IMR-90 (cell line): ENCODE data around the gene MLLT3. TPM values are rescaled to one million over a fixed set of nuclear protein-coding genes. Genes with fewer than 3 reads are reported as not detected.

ENCODE experiments used
- ATAC-seq: fragments of 200-7000 bp; cut with Tn5 transposase; 2 replicates; pipeline ENCODE4 v1.9.1; 2020; ENCODE audit warnings: low read depth, mild to moderate bottlenecking, moderate library complexity
- BruUV-seq: library from RNA; stranded (reverse); fragments of 400-500 nt; replicated peaks from 2 replicates; lab custom pipeline; 2021; lab: Mats Ljungman, UMichigan
- CTCF ChIA-PET: fragments of 300-600 bp; formaldehyde crosslinking; extraction: SDS; loops from one replicate; lab custom pipeline; 2021; ENCODE audit warnings: antibody characterized with exemption; lab: Yijun Ruan, JAX
- POLR2A ChIA-PET: fragments of 300-600 bp; sonication (Branson Sonifier 250); formaldehyde crosslinking; loops from one replicate; lab custom pipeline; 2022; ENCODE audit warnings: antibody characterized with exemption; ENCODE audit not compliant: unreplicated experiment; lab: Charles Lee
- DNase-seq: peaks from one replicate; pipeline ENCODE4 v3.0.0; 2013
- H2AFZ ChIP-seq: replicated peaks from 2 replicates; pipeline ENCODE3; 2013; ENCODE audit warnings: low read length, mild to moderate bottlenecking; ENCODE audit not compliant: poor library complexity
- H2AK5ac ChIP-seq: 2 replicates; pipeline ENCODE4 v1.6.1; 2013; ENCODE audit warnings: low read depth, low read length, inconsistent platforms
- H2AK9ac ChIP-seq: replicated peaks from 2 replicates; pipeline ENCODE3; 2013; ENCODE audit warnings: mild to moderate bottlenecking, low read depth, low read length, moderate library complexity; ENCODE audit not compliant: poor library complexity
- H2BK120ac ChIP-seq: 2 replicates; pipeline ENCODE4 v1.6.1; 2013; ENCODE audit warnings: low read depth, low read length, inconsistent platforms
- H2BK15ac ChIP-seq: 3 replicates; pipeline ENCODE4 v1.6.1; 2013; ENCODE audit warnings: low read depth, low read length, inconsistent platforms
- H2BK20ac ChIP-seq: 2 replicates; pipeline ENCODE4 v1.6.1; 2013; ENCODE audit warnings: low read depth, mild to moderate bottlenecking, inconsistent platforms, low read length, moderate library complexity
- H2BK5ac ChIP-seq: 2 replicates; pipeline ENCODE4 v1.6.1; 2013; ENCODE audit warnings: mild to moderate bottlenecking, low read depth, low read length, inconsistent platforms; ENCODE audit not compliant: poor library complexity, severe bottlenecking
- H3K14ac ChIP-seq: replicated peaks from 2 replicates; pipeline ENCODE4 v1.6.1; 2013; ENCODE audit warnings: low read depth, low read length, inconsistent platforms
- H3K18ac ChIP-seq: 2 replicates; pipeline ENCODE4 v1.6.1; 2013; ENCODE audit warnings: low read depth, low read length, control low read depth
- H3K23ac ChIP-seq: 2 replicates; pipeline ENCODE4 v1.6.1; 2013; ENCODE audit warnings: low read depth, low read length, inconsistent platforms
- H3K27ac ChIP-seq: 2 replicates; pipeline ENCODE4 v1.5.1; 2013; ENCODE audit warnings: mild to moderate bottlenecking, control low read depth, low read length; ENCODE audit not compliant: insufficient read depth
- H3K27me3 ChIP-seq: 2 replicates; pipeline ENCODE4 v1.6.1; 2013; ENCODE audit warnings: low read length; ENCODE audit not compliant: control insufficient read depth, insufficient read depth
- H3K36me3 ChIP-seq: 2 replicates; pipeline ENCODE4 v1.6.1; 2013; ENCODE audit warnings: low read length, mixed read lengths; ENCODE audit not compliant: control insufficient read depth, insufficient read depth
- H3K4ac ChIP-seq: 2 replicates; pipeline ENCODE4 v1.6.1; 2013; ENCODE audit warnings: low read depth, low read length, inconsistent platforms
- H3K4me1 ChIP-seq: 2 replicates; pipeline ENCODE4 v1.6.1; 2013; ENCODE audit warnings: low read length, mixed read lengths; ENCODE audit not compliant: control insufficient read depth, insufficient read depth
- H3K4me2 ChIP-seq: 2 replicates; pipeline ENCODE4 v1.6.1; 2013; ENCODE audit warnings: low read depth, mild to moderate bottlenecking, control low read depth, low read length, moderate library complexity
- H3K4me3 ChIP-seq: 2 replicates; pipeline ENCODE4 v1.5.1; 2013; ENCODE audit warnings: low read depth, mild to moderate bottlenecking, control low read depth, low read length, moderate library complexity; ENCODE audit not compliant: insufficient read depth
- H3K56ac ChIP-seq: 2 replicates; pipeline ENCODE4 v1.6.1; 2013; ENCODE audit warnings: low read length, inconsistent platforms; ENCODE audit not compliant: insufficient read depth; ENCODE audit errors: extremely low read depth
- H3K79me1 ChIP-seq, 2 experiments: 2 replicates each; pipeline ENCODE4 v1.6.1; 2013; ENCODE audit warnings: low read length in 2 of 2, inconsistent platforms in 1 of 2, low read depth in 1 of 2
- H3K9ac ChIP-seq: 2 replicates; pipeline ENCODE4 v1.6.1; 2013; ENCODE audit warnings: low read depth, low read length, control low read depth
- H3K9me1 ChIP-seq: 2 replicates; pipeline ENCODE4 v1.6.1; 2013; ENCODE audit warnings: low read length, inconsistent platforms; ENCODE audit not compliant: insufficient read depth
- H3K9me3 ChIP-seq: 2 replicates; pipeline ENCODE4 v1.6.1; 2013; ENCODE audit warnings: low read length; ENCODE audit not compliant: control insufficient read depth, insufficient read depth
- H4K20me1 ChIP-seq: 2 replicates; pipeline ENCODE4 v1.6.1; 2013; ENCODE audit warnings: low read length, inconsistent platforms; ENCODE audit not compliant: insufficient read depth
- H4K5ac ChIP-seq: 2 replicates; pipeline ENCODE4 v1.6.1; 2013; ENCODE audit warnings: mild to moderate bottlenecking, low read depth, low read length, control low read depth
- H4K8ac ChIP-seq, 2 experiments: 2 replicates each; pipeline ENCODE4 v1.6.1; 2013; ENCODE audit warnings: low read depth in 2 of 2, low read length in 2 of 2, control low read depth in 1 of 2, inconsistent platforms in 1 of 2
- H4K91ac ChIP-seq: 2 replicates; pipeline ENCODE4 v1.6.1; 2013; ENCODE audit warnings: low read depth, low read length, inconsistent platforms; ENCODE audit not compliant: insufficient read depth
- BHLHE40 ChIP-seq: fragments of 150-350 bp; IDR thresholded peaks from 2 replicates; pipeline ENCODE4 v1.6.1; 2016; ENCODE audit warnings: mild to moderate bottlenecking, low read depth, low read length
- CEBPB ChIP-seq: IDR thresholded peaks from 2 replicates; pipeline ENCODE4 v1.6.1; 2012; ENCODE audit warnings: low read depth, low read length, improper control_type of control experiment
- CHD1 ChIP-seq: IDR thresholded peaks from 2 replicates; pipeline ENCODE4 v1.6.1; 2012; ENCODE audit warnings: low read depth, low read length, improper control_type of control experiment
- ELK1 ChIP-seq: fragments of 150-350 bp; IDR thresholded peaks from 2 replicates; pipeline ENCODE4 v1.6.1; 2016; ENCODE audit warnings: low read depth, mild to moderate bottlenecking, low read length, moderate library complexity, borderline replicate concordance
- FOS ChIP-seq: fragments of 150-350 bp; IDR thresholded peaks from 2 replicates; pipeline ENCODE4 v1.6.1; 2016; ENCODE audit warnings: low read depth, low read length
- MAFK ChIP-seq: IDR thresholded peaks from 2 replicates; pipeline ENCODE4 v1.6.1; 2012; ENCODE audit warnings: low read depth, low read length, improper control_type of control experiment
- MAZ ChIP-seq: IDR thresholded peaks from 2 replicates; pipeline ENCODE4 v1.6.1; 2012; ENCODE audit warnings: low read depth, mild to moderate bottlenecking, low read length, improper control_type of control experiment, moderate library complexity, borderline replicate concordance
- MXI1 ChIP-seq: IDR thresholded peaks from 2 replicates; pipeline ENCODE4 v1.6.1; 2012; ENCODE audit warnings: low read depth, mild to moderate bottlenecking, low read length, moderate library complexity, borderline replicate concordance
- NFE2L2 ChIP-seq: fragments of 150-350 bp; IDR thresholded peaks from 2 replicates; pipeline ENCODE4 v1.6.1; 2016; ENCODE audit warnings: low read depth, mild to moderate bottlenecking, low read length
- POLR2A ChIP-seq: IDR thresholded peaks from 2 replicates; pipeline ENCODE4 v1.6.1; 2012; ENCODE audit warnings: mild to moderate bottlenecking, low read depth, low read length
- RAD21 ChIP-seq: IDR thresholded peaks from 2 replicates; pipeline ENCODE4 v1.6.1; 2012; ENCODE audit warnings: low read length, improper control_type of control experiment
- RCOR1 ChIP-seq: IDR thresholded peaks from 2 replicates; pipeline ENCODE4 v1.6.1; 2012; ENCODE audit warnings: mild to moderate bottlenecking, low read length, improper control_type of control experiment; ENCODE audit not compliant: insufficient replicate concordance
- RFX5 ChIP-seq: IDR thresholded peaks from 2 replicates; pipeline ENCODE4 v1.8.0; 2012; ENCODE audit warnings: low read depth, mild to moderate bottlenecking, low read length, moderate library complexity
- SMC3 ChIP-seq: fragments of 150-350 bp; IDR thresholded peaks from 2 replicates; pipeline ENCODE4 v1.6.1; 2016; ENCODE audit warnings: low read depth, mild to moderate bottlenecking, antibody characterized with exemption, low read length, moderate library complexity
- USF2 ChIP-seq: fragments of 150-350 bp; IDR thresholded peaks from 2 replicates; pipeline ENCODE4 v1.6.1; 2017; ENCODE audit warnings: mild to moderate bottlenecking, antibody characterized with exemption, low read length, low read depth
- WGBS, 2 experiments: methylation state at CpG; one replicate each; pipeline versions ENCODE4 v1.1.5 to v1.1.7; 2013; ENCODE audit warnings: missing lambda C conversion rate in 2 of 2; ENCODE audit not compliant: insufficient read length in 1 of 2; ENCODE audit errors: extremely low coverage in 2 of 2; 5-methylcytosine and 5-hydroxymethylcytosine counted together
- dilution Hi-C: fragments of 300-500 bp; cut with HindIII; formaldehyde crosslinking; loops from one replicate; pipeline ENCODE4 v1.14.3; 2018; ENCODE audit warnings: low sequenced_read_pairs; ENCODE audit not compliant: unreplicated experiment
- in situ Hi-C: fragments of 300-500 bp; cut with MboI; formaldehyde crosslinking; loops from 3 replicates; pipeline ENCODE4 v1.14.3; 2019; ENCODE audit warnings: low sequenced_read_pairs, inconsistent platforms, mixed read lengths
- intact Hi-C: fragments of 100-400 bp; cut with micrococcal nuclease; formaldehyde crosslinking; loops from 2 replicates; pipeline ENCODE4 v1.10.0; 2022
- polyA plus RNA-seq, 3 experiments: library from polyadenylated mRNA; depleted of rRNA; stranded (reverse); fragments of >200 nt; gene quantifications; 2 replicates each; pipeline ENCODE4 v1.2.3, GENCODE V29; 2012; ENCODE audit warnings: low replicate concordance in 1 of 3
- total RNA-seq: library from RNA; depleted of rRNA; stranded (reverse); fragments of >200 nt; gene quantifications from 2 replicates; pipeline ENCODE4 v1.2.3, GENCODE V29; 2012
- TF ChIP-seq, protein P1 (sequence below): conservative IDR thresholded peaks from 2 replicates; pipeline ENCODE4 v1.5.1; 2012; ENCODE audit warnings: mild to moderate bottlenecking, low read depth, low read length, improper control_type of control experiment

The MLLT3 gene
- total and polyA plus RNA-seq, 2 of the 4 experiments (the other 2 are of a cell fraction) = 10.4 to 21.1 TPM

DNA sequence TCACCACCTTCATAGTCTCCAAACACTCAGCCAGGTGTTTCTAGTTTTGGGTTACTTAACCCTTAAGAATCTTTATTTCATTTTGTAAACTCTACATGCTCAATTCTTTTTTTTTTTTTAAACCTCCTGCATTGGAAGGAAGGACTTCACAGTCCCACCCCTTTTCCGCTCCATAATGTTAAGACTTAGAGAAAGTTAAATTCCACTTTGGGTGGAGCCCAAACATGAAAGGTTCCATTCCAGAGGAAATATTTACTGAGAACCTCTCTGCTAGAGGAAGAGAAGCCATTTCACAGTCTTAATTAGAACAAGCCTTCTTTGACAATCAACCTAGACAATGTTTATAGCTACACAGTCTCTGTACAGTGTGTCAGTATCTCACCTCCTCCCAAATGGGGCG, 312.3 kb downstream of the MLLT3 start:
- no peak overlapping the region for H2BK15ac ChIP-seq
- no peak overlapping the region for H4K8ac ChIP-seq
- H3K4me1 ChIP-seq = peaks cover 5% of the 10 kb centered on the region
- H2AK5ac ChIP-seq = no peak overlapping the region
- WGBS, 2 experiments = no CpG with 5 or more reads among the region's 2 CpGs
- TF ChIP-seq USF2 (no peak), POLR2A (no peak), SMC3 (no peak), MAFK (no peak), MXI1 (no peak), CEBPB (no peak), RCOR1 (no peak), BHLHE40 (no peak), CHD1 (no peak), FOS (no peak), RFX5 (no peak), NFE2L2 (no peak), RAD21 (no peak), MAZ (no peak), ELK1 (no peak)
- TF ChIP-seq, protein P1, sequence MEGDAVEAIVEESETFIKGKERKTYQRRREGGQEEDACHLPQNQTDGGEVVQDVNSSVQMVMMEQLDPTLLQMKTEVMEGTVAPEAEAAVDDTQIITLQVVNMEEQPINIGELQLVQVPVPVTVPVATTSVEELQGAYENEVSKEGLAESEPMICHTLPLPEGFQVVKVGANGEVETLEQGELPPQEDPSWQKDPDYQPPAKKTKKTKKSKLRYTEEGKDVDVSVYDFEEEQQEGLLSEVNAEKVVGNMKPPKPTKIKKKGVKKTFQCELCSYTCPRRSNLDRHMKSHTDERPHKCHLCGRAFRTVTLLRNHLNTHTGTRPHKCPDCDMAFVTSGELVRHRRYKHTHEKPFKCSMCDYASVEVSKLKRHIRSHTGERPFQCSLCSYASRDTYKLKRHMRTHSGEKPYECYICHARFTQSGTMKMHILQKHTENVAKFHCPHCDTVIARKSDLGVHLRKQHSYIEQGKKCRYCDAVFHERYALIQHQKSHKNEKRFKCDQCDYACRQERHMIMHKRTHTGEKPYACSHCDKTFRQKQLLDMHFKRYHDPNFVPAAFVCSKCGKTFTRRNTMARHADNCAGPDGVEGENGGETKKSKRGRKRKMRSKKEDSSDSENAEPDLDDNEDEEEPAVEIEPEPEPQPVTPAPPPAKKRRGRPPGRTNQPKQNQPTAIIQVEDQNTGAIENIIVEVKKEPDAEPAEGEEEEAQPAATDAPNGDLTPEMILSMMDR = no peak
- no peak overlapping the region for H3K23ac ChIP-seq
- ChIA-PET POLR2A (no interaction called here), CTCF (no interaction called here)
- H4K20me1 ChIP-seq = no peaks in the 10 kb centered on the region
- H3K56ac ChIP-seq = no peak overlapping the region
- no peak overlapping the region for H2BK5ac ChIP-seq
- no peak overlapping the region for H3K4ac ChIP-seq
- H3K9ac ChIP-seq = no peak overlapping the region
- no peak overlapping the region for H2BK120ac ChIP-seq
- H4K5ac ChIP-seq = no peak overlapping the region
- H3K4me3 ChIP-seq = no peak overlapping the region
- no peak overlapping the region for H3K4me2 ChIP-seq
- H3K36me3 ChIP-seq = no peaks in the 10 kb centered on the region
- no peaks in the 10 kb centered on the region for H3K27me3 ChIP-seq
- dilution Hi-C loops (no loop called here), in situ Hi-C loops (no loop called here), intact Hi-C loops (no loop called here)
- ATAC-seq = no peak
- no peak overlapping the region for H3K27ac ChIP-seq
- H3K9me1 ChIP-seq = no peaks in the 10 kb centered on the region; the same call in 1 of the 2 replicates
- H2BK20ac ChIP-seq = no peak overlapping the region
- no TSS peak for BruUV-seq
- no peak overlapping the region for H2AK9ac ChIP-seq
- no peaks in the 10 kb centered on the region for H3K9me3 ChIP-seq
- no peaks in the 10 kb centered on the region for H3K79me1 ChIP-seq
- peak overlapping the region; percentile 29; the same call in 1 of the 2 replicates for H3K18ac ChIP-seq
- H2AFZ ChIP-seq = no peak overlapping the region
- H4K91ac ChIP-seq = no peak overlapping the region
- DNase-seq = no peak
- H3K14ac ChIP-seq = no peak overlapping the region
